HL-60 (cell line): ENCODE results near the gene THNSL1.

Source experiments
- DNase-seq, 2 experiments: peaks; one replicate each; pipeline ENCODE4 v3.0.0-alpha.2; 2010 to 2020; ENCODE audit warnings: low read depth in 1 of 2, low spot score in 1 of 2
- H3K27ac ChIP-seq: fragments of 250-450 bp; sonication (Bioruptor Pico); replicated peaks from 2 replicates; pipeline ENCODE4 v1.5.1; 2020; ENCODE audit warnings: mild to moderate bottlenecking, moderate library complexity
- H3K27me3 ChIP-seq: fragments of 250-450 bp; sonication (Bioruptor Pico); 2 replicates; pipeline ENCODE4 v1.5.1; 2021; ENCODE audit warnings: mild to moderate bottlenecking, moderate library complexity; ENCODE audit not compliant: insufficient read depth, poor library complexity, severe bottlenecking
- H3K4me3 ChIP-seq: replicated peaks from 2 replicates; pipeline ENCODE4 v1.5.1; 2011; ENCODE audit warnings: mild to moderate bottlenecking, control low read depth, low read length; ENCODE audit not compliant: insufficient read depth
- CTCF ChIP-seq: IDR thresholded peaks from one replicate; pipeline ENCODE4 v1.5.1; 2011; ENCODE audit warnings: low read length, control low read depth, inconsistent platforms; ENCODE audit not compliant: insufficient read depth
- GABPA ChIP-seq: IDR thresholded peaks from 2 replicates; pipeline ENCODE4 v1.6.1; 2012; ENCODE audit warnings: low read depth
- POLR2AphosphoS5 ChIP-seq: IDR thresholded peaks from 2 replicates; pipeline ENCODE4 v1.6.1; 2012; ENCODE audit warnings: low read depth
- REST ChIP-seq: IDR thresholded peaks from 2 replicates; pipeline ENCODE4 v1.6.1; 2012; ENCODE audit warnings: low read depth; ENCODE audit not compliant: insufficient replicate concordance
- SPI1 ChIP-seq: IDR thresholded peaks from 2 replicates; pipeline ENCODE4 v1.6.1; 2012; ENCODE audit warnings: low read depth, mild to moderate bottlenecking, borderline replicate concordance

THNSL1 gene

GRCh38 chr10:24984906-24985305, 31.5 kb upstream of the THNSL1 start:
- Histone ChIP-seq H3K4me3 (no peak overlapping the region), H3K27me3 (no peaks in the 10 kb centered on the region), H3K27ac (no peak overlapping the region)
- TF ChIP-seq SPI1 (no peak), REST (no peak), GABPA (no peak), POLR2AphosphoS5 (no peak), CTCF (no peak)
- DNase-seq: no peak

GRCh38 chr10:24988831-24989640, 27.4 kb upstream of the THNSL1 start:
- H3K27me3 ChIP-seq: no peaks in the 10 kb centered on the region

GRCh38 chr10:24989867-24990266, 26.5 kb upstream of the THNSL1 start:
- Histone ChIP-seq H3K27ac (no peak overlapping the region), H3K4me3 (no peak overlapping the region), H3K27me3 (no peaks in the 10 kb centered on the region)
- no peak for DNase-seq
- no peak for TF ChIP-seq POLR2AphosphoS5
- TF ChIP-seq SPI1: no peak
- no peak for TF ChIP-seq GABPA
- no peak for TF ChIP-seq CTCF
- no peak for TF ChIP-seq REST

More at GRCh38 chr10:24988831-24989640, 27.4 kb upstream of the THNSL1 start:
- Histone ChIP-seq H3K4me3 (no peak overlapping the region), H3K27ac (no peak overlapping the region)
- no peak for TF ChIP-seq SPI1
- no peak for TF ChIP-seq GABPA
- no peak for TF ChIP-seq REST
- DNase-seq: no peak
